Fibroblast of villous mesenchyme (primary cell): ENCODE measurements around the gene CDK9. TPM values are rescaled to one million over a fixed set of nuclear protein-coding genes. Genes with fewer than 3 reads are reported as not detected.

ENCODE experiments used
- DNase-seq: peaks from one replicate; pipeline ENCODE4 v3.0.0-alpha.2; 2010; ENCODE audit warnings: low read depth
- H3K4me3 ChIP-seq: 2 replicates; pipeline ENCODE4 v1.5.1; 2011; ENCODE audit warnings: low read depth, mild to moderate bottlenecking, low read length
- total RNA-seq: library from RNA; depleted of rRNA; stranded (reverse); fragments of >200 nt; gene quantifications from 2 replicates; pipeline ENCODE4 v1.2.3, GENCODE V29; 2012
- TF ChIP-seq, protein P1 (sequence below): IDR thresholded peaks from 2 replicates; pipeline ENCODE4 v1.5.1; 2012; ENCODE audit warnings: low read depth, mild to moderate bottlenecking, low read length; ENCODE audit not compliant: insufficient read depth

CDK9 gene
- total RNA-seq, 1 donor, result 50.1 TPM

DNA sequence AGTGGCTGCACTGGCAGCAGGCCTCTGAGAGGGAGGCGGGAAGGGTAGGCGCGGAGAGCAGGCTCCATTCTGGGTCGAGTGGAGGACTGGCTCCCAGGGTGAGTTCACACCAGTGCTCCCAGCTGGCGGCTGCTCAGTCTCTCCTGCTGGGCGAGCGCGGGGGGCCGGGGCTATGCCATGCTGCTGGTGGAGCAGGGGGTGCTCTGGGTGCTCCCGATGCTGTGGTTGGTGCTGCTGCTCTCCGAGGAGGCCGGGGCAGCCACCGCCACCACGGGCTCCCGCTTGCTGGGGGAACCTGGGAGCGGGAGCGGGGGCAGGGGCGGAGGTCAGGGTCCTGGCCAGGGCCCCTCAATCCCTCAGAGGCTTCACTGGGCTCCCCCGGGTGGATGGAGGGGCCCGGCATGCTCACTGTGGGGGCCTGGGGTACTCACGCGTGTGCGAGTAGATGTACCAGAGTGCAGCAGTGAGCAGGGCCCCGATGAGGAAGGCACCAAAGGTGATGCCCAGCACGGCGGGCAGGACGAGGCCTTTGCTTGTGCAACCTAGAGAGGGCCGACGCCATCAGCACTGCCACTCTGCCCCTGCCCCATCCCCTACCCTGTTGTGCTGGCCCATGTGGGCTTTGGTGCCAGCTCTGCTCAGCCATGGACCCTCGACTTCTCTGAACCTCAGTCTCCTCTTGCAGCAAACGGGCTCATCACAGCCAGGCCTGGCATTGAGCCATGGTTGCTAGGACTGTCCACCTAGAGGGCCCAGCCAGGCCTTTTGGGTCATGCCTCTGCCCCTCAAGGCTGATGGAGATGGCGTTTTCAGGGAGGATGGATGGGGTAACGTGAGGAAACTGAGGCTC lies 29.9 kb downstream of the CDK9 start:
- TF ChIP-seq, protein P1, sequence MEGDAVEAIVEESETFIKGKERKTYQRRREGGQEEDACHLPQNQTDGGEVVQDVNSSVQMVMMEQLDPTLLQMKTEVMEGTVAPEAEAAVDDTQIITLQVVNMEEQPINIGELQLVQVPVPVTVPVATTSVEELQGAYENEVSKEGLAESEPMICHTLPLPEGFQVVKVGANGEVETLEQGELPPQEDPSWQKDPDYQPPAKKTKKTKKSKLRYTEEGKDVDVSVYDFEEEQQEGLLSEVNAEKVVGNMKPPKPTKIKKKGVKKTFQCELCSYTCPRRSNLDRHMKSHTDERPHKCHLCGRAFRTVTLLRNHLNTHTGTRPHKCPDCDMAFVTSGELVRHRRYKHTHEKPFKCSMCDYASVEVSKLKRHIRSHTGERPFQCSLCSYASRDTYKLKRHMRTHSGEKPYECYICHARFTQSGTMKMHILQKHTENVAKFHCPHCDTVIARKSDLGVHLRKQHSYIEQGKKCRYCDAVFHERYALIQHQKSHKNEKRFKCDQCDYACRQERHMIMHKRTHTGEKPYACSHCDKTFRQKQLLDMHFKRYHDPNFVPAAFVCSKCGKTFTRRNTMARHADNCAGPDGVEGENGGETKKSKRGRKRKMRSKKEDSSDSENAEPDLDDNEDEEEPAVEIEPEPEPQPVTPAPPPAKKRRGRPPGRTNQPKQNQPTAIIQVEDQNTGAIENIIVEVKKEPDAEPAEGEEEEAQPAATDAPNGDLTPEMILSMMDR, result no peak
- DNase-seq, result no peak

DNA sequence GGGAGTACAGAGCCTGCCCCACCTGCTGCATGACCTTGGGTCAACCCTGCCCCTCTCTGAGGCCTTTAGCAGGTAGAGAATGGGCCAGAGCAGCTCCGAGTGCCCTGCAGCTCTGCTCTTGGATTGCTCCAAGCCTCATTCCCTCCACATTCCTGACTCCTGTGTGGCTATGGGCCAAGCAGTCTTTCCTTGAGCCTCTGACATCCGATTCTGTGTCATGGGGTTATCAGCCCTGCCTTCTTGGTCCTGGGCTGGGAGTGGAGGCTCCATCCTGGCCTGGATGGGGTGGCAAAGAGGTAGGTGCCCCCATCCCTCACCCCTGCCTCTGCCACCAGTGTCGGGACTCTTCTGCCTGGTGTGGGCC lies 30.5 kb downstream of the CDK9 start:
- TF ChIP-seq, protein P1, result no peak
- no peak overlapping the region for H3K4me3 ChIP-seq
- no peak for DNase-seq

More for the DNA sequence above, 29.9 kb downstream of the CDK9 start:
- H3K4me3 ChIP-seq, result no peak overlapping the region

DNA sequence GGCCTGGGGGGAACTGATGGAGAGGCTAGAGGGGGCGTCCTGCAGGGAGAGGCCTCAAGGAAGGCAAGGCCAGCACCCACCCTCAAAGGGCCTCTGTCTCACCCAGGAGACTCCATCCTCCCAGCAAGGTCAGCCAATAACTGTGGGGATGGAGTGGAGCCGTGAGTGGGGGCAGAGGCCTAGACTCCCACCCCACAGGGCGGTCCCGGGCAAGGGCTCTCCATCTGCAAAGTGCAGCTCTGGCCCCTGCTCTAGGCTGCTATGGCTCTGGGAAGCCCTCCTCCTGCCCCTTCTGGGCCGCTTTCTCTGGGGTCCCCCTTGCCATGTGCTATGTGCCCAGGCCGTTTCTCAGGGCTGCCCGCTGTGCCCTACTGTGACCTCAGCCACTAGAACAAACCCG lies 30.9 kb downstream of the CDK9 start:
- TF ChIP-seq, protein P1, result no peak
- H3K4me3 ChIP-seq, result no peak overlapping the region
- DNase-seq, result no peak

DNA sequence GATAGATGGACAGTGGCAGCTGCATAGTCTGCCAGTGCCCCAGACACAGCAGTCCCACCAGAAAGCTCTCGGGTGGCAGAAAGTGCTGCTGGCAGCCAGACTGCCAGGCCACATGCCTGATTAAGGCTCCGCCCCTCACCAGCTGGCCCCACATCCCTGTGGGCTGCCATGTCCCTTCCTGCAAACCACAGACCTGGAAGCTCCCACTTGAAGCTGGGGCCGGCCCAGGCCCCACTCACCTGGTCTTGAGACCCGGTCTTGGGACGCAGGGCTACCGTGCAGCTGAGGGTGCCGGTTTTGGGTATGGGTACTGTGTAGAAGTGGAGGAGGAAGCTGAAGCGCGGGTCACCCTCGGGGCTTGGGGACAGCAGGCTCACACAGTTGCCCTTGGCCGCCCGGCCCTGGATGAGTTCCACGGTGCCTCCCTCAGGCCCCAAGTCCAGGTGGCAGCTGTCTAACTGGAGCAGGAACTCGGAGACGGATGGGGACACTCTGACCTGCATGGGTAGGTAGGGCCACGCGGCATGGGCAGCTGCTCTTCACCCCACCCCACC lies 32.1 kb downstream of the CDK9 start:
- DNase-seq, result no peak
- H3K4me3 ChIP-seq, result no peak overlapping the region
- TF ChIP-seq, protein P1, result no peak

DNA sequence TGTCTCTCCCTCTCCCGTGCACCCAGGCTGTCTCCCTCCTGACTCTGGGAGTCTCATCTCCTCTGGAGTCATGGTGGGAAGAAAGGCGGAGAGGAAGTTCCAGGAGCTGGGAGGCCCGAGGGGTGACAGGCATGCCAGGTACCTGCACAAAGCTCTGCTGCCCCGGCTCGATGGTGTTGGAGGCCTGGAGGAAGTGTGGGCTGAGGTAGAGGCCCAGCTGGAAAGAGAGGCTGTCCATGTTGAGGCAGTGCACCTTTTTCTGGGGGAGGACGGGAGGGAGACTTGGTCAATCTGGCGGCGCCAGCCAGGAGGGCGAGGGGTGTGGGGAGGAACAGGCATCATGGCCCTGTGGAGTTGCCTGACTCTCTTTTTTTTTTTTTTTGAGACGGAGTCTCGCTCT lies 32.7 kb downstream of the CDK9 start:
- TF ChIP-seq, protein P1, result no peak
- H3K4me3 ChIP-seq, result no peak overlapping the region
- no peak for DNase-seq

DNA sequence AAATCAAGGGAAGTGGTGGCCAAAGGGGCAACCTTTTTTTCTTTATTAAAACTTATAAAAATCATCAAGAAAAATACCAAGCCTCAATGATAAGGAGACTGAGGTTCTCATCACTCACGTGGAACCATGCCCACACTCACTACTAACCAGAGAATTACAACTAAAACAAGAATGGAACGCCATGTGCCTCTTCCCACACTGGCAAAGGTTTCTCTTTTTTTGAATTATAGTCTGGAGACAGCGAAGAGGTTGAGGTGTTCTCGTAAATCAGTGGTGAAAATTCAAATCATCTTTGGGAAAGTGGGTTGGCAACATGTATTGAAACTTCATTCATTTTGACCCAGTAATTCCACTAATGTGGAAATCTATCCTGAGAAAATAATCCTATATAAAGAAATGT lies 36.3 kb downstream of the CDK9 start:
- DNase-seq, result no peak
- H3K4me3 ChIP-seq, result no peak overlapping the region
- TF ChIP-seq, protein P1, result no peak
